AG09309 (cell line): ENCODE results near the gene WDR36.

Experiments
- DNase-seq: peaks from one replicate; pipeline ENCODE4 v3.0.0-alpha.2; 2010; ENCODE audit warnings: low read depth
- H3K4me3 ChIP-seq: 2 replicates; pipeline ENCODE4 v1.5.1; 2011; ENCODE audit warnings: mild to moderate bottlenecking, low read depth, low read length, moderate library complexity; ENCODE audit not compliant: control insufficient read depth
- TF ChIP-seq, protein P1 (sequence below): IDR thresholded peaks from 2 replicates; pipeline ENCODE4 v1.5.1; 2011; ENCODE audit warnings: mild to moderate bottlenecking, low read depth, low read length, inconsistent platforms; ENCODE audit not compliant: insufficient read depth, control insufficient read depth; ENCODE audit errors: missing control alignments

The WDR36 gene

DNA sequence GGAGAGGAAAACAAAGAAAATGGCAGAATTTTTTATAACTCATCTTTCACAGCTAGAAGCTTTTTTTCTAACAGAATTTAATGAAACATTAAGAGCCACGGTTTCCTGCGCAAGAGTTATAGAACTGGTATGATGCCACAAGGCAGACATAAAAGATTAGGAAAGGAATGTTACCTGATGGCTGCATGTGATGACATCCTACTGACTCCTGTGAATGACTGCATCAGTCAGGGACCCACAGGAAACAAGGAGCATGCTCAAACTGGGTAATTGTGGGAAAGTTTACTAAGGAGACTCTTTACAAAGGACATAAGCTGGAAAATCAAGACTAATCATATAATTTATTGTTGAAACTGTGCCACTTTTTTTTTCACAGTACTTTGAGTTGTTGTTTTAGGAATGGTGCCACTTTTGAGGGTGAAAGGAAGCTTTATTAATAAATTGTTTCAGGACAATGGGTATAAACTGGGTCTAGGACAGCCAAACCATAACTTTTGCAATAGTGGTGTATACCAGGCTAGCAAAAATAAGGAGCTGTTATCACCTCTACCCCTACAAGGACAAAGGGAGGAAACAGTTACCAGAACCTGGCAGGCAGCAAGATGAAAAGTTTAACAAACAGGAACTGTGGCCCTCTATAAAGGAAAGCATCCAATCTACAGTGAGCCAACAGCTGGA is 25.7 kb upstream of the WDR36 start:
- DNase-seq, result no peak
- H3K4me3 ChIP-seq, result no peak overlapping the region
- TF ChIP-seq, protein P1, sequence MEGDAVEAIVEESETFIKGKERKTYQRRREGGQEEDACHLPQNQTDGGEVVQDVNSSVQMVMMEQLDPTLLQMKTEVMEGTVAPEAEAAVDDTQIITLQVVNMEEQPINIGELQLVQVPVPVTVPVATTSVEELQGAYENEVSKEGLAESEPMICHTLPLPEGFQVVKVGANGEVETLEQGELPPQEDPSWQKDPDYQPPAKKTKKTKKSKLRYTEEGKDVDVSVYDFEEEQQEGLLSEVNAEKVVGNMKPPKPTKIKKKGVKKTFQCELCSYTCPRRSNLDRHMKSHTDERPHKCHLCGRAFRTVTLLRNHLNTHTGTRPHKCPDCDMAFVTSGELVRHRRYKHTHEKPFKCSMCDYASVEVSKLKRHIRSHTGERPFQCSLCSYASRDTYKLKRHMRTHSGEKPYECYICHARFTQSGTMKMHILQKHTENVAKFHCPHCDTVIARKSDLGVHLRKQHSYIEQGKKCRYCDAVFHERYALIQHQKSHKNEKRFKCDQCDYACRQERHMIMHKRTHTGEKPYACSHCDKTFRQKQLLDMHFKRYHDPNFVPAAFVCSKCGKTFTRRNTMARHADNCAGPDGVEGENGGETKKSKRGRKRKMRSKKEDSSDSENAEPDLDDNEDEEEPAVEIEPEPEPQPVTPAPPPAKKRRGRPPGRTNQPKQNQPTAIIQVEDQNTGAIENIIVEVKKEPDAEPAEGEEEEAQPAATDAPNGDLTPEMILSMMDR, result no peak

DNA sequence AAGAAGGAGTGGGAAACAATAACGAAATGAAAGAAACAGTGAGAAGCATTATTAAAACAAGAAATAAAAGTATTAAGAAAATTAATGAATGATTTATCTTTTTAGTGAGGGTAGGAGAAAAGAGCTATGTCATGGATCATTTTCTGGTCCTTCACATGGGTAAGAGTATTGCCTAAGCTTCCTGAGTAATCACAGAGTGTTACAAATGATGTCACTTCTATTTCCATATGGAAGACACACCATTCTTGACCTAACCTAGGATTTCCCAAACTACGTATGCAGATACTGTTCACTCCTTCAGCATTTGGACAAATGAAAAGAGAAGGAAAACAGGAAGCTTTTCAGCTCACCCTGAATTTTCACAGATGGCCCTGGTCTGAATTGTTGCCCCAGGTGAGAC is 23.9 kb upstream of the WDR36 start:
- no peak for DNase-seq
- no peak overlapping the region for H3K4me3 ChIP-seq
- TF ChIP-seq, protein P1, result no peak

DNA sequence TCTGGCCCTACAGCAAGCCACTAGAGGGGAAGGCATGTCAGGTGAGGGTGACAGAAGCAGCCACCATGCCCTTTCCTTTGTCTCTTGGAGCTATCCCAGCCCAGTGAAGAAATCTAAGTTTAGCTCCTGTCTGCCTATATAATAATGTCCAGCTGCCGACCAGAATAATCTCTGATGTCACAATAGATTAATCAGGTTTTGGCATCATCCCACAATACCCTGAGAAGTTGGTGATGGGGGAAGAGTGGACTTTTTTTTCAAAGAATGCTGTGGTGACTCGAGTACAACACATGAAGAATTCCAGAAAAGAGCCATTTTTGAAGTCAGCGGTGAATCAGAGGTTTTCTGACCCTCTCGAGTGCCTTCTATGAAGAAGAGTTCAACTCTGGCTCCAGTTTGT is 22.3 kb upstream of the WDR36 start:
- TF ChIP-seq, protein P1, result no peak
- peak; percentile 21 for DNase-seq
- H3K4me3 ChIP-seq, result no peak overlapping the region

DNA sequence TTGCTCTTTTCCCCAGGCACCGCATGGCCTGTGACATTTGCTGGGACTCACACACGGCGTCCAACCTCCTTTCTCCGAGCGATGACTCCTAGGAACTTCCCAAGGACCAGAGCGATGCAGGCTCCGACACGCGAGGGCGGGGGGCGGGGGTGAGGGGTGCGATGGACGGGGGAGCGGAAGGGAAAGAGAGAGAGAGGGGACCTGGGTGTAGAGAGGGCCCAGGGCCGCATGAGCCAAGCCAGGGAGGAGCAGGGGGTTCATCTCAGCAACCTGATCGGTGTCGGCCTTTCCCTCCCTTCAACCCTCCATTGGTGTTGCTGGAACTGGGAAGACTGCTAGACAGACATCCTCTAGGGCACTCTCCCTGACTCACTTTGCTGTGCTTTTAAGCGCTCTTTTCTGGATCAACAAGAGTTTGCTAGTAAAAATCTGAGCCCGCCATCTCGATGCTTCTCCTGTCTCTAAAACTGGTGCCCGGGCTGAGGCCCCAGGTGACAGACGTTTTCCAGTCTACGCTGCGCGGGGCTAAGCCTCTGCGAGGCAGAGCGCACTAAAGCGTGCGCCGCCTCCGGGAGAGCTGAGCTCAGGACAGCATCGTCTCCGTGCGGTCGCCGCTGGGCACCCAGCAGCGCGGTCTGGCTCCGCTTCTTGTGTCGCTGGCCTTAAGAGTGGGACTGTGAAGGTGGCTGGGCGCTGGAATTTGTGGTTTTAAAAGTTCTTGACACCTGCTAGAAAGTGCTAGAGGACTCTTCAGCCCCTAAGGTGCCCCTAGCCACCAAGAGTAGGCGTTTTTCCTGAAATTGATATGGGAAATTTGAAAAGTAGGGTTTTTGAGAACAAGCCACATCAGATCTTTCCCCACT is 21.6 kb upstream of the WDR36 start:
- H3K4me3 ChIP-seq, result peak overlapping the region; percentile 20
- TF ChIP-seq, protein P1, result no peak
- no peak for DNase-seq

DNA sequence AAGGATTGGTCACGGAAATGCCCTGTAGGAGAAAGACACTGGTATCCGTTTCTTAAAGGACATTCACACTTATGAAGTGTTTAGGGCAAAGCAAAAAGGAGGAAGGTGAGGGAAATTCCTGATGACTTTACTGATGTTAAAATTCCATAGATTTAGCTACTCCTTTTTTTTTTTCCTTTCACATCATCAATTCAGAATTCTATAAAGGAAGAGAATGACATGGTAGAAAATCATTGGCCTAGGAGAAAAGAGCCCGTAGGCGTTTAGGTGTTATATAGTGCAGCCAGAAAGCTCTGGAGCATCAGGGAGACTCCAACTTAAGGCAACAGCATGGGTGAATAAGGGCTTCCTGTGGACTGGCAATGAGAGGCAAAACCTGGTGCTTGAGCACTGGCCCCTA is 20.7 kb upstream of the WDR36 start, which contains the start of gene TSLP:
Gene TSLP (plus strand): TSS at position 301 of the 400 bp plus-strand sequence. CDS start 178 bp downstream, outside the sequence.
- peak within 1 kb of the TSS; percentile 14 for H3K4me3 ChIP-seq
- DNase-seq, result no peak
- TF ChIP-seq, protein P1, result no peak

DNA sequence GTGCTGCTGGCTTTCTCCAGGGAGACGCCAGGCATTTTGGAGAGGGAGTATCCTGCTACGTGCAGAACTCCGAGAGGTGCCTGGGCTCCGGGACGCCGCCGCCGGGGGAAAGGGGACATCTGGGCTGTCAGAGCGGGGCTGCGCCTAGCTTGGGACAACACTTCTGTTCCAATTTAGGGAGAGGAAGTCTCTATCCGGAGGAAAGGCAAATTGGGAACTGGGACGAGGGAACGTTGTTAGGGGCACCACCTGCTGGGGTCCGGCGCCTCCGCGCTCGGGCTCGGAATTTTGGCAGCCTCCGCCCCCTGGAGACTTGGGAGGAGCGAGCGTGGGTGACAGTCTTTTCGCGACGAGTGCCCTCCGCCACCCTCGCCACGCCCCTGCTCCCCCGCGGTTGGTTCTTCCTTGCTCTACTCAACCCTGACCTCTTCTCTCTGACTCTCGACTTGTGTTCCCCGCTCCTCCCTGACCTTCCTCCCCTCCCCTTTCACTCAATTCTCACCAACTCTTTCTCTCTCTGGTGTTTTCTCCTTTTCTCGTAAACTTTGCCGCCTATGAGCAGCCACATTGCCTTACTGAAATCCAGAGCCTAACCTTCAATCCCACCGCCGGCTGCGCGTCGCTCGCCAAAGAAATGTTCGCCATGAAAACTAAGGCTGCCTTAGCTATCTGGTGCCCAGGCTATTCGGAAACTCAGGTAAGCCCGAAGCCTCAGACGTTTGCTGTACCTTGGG is 19.0 kb upstream of the WDR36 start:
- H3K4me3 ChIP-seq, result peak overlapping the region; percentile 71
- no peak for DNase-seq
- TF ChIP-seq, protein P1, result no peak
